Eye (tissue), 1 donor: ENCODE data around the gene SSR4.

ENCODE experiments used
- DNase-seq: peaks from one replicate; pipeline ENCODE4 v3.0.0-alpha.2; 2015

Gene SSR4

DNA sequence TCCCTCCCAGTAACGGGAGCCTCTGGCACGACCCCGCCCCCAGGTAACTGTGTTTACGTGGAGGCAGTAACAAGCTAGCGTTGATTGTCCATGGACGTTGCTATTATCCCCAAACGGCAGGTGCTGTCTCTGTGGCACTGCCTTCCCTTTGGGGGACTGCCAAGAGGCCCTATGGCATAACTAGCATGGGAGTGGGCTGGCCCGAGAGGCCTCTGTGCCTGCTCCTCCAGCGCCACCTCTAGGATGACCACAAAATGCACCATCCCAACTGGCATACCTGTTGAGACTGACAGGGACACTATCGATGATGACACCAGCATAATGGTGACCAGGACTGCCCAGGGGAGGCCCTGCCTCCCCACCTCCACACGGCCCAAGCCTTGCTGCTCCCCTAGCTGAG, 12.2 kb upstream of the SSR4 start:
- no peak for DNase-seq

DNA sequence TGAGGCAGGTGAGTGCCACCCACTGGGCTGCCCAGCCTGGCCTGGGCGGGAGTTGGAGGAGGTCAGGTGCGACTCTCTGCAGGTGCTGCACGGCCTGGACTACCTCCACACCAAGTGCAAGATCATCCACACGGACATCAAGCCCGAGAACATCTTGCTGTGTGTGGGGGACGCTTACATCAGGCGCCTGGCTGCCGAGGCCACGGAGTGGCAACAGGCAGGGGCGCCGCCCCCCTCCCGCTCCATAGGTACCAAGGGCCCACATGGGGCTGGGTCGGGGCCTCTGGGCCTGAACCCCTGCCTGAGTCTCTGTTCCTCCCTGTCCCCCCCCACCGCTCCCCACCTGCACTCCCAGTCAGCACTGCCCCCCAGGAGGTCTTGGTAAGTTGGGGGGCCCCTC, 11.6 kb upstream of the SSR4 start:
- no peak for DNase-seq

DNA sequence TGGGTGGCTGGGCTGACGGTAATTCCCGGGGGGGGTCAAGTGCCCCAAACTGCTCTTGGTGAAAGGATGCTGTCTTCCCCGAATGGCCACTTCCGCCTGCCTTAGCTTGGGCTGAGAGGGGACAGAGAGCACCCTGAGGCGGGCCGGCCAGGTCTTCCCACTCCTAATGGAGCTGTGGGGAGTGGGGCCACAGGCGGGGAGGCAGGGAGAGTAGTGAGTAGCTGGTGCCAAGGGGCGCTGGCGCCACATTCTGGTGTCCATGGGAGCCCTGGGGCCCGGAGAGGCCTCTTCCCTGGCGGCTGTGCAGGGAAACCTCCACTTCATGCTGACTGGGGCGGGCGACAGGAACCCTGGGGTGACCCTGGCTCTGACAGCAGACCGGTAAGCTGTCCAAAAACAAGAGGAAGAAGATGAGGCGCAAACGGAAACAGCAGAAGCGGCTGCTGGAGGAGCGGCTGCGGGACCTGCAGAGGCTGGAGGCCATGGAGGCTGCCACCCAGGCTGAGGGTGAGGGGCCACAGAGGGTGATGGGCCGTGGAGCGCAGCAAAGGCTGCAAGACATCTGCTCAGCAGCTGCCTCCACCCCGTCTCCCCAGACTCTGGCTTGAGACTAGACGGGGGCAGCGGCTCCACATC, 11.0 kb upstream of the SSR4 start:
- DNase-seq: no peak

DNA sequence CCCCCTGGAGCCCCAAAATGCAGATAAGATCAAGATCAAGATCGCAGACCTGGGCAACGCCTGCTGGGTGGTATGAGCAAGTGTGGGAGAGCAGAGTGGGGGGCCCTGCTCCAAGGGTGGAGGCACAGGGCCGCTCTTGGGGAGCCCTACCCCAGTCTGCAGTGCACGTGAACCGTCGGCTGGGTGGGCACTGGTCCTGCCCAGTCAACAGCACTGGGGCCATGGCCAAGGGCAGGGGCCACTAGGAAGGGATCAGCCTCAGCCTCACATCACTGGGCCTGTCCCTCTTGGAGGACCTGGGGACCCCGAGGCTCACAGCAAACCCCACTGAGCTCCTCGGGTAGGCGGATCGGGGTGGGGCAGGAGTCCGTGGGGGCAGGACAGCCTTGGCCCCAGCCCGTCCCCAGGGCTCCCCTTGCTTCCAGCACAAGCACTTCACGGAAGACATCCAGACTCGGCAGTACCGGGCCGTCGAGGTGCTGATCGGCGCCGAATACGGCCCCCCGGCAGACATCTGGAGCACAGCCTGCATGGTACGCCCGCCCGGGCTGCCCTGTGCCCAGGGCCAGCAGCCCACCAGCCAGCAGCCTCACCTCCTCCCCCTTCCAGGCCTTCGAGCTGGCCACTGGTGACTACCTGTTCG, 10.0 kb upstream of the SSR4 start:
- DNase-seq: no peak

DNA sequence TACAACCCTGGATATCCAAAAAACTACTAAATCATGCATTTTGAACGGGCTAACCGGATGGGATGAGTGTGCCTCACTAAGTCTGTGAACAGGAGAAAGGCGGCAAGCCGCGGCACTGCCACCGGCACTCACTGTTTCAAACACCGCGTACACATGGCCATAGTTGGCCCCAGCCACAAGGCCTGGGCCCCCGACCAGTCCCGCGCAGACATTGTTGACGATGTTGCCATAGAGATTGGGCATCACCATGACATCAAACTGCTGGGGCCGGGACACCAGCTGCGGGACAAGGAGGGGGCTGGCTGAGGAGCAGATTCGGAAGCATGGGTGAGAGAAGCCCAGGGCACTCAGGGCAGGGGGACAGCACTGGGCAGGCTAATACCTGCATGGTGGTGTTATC, 7.8 kb upstream of the SSR4 start:
- no peak for DNase-seq

DNA sequence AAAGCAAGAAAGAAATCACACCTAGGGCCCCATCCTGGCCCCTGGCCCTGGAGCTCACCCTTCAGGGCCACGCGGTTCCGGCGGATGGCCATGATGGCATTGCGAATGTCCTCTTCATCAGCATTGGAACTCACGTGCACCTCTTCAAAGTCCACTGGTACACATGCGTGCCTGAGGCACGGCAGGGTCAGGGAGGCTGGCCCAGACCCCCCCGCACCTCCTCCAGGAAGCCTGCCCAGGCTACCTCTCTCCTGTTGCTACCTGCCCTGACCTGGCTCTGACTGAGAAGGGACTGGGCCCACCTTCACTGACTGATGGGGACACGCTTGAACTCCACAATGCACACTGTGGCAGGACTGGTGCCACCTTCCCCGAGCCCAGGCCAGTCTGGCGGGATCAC, 4.8 kb upstream of the SSR4 start:
- no peak for DNase-seq

DNA sequence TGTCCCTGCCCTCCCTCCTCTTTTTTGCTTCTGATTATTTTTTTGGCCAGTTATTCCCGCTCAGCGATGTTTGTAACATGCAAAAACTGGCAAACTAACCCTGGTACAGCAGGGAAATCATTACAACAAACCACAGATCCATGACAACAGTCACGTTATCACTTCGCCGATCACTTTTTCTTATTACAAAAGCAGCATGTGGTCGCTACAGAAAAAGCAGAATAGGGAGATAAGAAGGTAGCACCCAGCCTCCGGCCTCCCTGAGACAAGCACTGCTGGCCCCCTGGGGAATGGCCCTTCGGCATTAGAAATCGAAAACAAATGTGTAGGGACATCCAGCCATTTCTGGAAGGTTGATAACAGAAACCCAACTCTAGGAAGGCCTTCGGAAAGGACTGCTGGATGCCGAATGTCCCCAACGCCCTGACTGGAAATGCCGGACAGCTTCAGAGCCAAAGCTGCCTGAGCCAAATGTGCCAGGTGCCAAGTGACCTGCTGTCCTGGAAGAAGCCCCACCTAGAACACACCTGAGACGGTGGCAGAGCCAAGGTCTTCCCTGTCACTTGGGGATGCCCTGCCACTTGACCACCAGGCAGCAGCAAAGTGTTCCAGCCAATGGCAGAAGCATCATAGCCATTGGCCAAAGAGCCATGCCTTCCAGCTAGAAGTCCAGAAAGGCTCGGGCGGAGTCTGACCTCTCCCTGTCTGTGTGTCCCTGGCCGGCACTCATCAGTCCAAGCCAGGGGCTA, 3.2 kb upstream of the SSR4 start:
- DNase-seq: no peak

DNA sequence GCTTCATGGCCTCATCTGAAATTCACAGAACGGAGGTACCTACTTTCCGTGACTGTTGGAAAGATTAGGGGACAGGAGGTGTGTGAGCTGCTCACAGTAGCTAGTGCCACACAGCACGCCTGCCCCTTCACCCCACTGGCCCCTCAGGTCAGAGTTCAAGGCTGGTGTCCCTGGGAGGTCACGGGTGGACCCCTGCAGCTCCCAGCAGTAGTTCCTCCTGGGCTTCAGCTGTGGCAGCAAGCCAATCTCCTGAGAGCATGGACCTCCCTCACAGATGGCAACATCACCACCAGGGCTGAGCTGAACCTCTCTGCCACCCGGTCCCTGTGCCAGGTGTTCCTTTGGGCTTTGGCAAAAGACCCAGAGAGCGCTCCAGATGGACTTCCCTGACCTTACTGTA, 2.1 kb upstream of the SSR4 start:
- DNase-seq: no peak

DNA sequence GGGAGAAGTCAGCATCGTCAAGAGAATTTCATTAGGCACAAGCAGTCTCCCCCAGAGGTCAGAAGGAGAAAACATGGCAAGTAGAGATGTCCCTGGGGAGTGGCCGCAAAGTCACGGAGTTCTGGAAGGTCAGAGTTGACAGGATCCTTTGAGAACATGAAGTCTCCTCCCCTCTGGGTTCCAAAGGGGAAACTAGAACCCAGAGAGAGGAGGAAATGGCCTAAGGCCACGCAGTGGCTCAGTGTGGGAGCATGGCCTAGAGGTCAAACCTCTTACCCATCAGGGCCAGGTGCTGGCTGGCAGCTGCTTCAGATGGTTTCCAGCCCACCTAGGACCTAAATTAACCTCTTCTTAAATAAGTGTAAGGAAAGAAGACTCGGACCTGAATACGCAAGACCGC, 1.2 kb upstream of the SSR4 start:
- DNase-seq: no peak

DNA sequence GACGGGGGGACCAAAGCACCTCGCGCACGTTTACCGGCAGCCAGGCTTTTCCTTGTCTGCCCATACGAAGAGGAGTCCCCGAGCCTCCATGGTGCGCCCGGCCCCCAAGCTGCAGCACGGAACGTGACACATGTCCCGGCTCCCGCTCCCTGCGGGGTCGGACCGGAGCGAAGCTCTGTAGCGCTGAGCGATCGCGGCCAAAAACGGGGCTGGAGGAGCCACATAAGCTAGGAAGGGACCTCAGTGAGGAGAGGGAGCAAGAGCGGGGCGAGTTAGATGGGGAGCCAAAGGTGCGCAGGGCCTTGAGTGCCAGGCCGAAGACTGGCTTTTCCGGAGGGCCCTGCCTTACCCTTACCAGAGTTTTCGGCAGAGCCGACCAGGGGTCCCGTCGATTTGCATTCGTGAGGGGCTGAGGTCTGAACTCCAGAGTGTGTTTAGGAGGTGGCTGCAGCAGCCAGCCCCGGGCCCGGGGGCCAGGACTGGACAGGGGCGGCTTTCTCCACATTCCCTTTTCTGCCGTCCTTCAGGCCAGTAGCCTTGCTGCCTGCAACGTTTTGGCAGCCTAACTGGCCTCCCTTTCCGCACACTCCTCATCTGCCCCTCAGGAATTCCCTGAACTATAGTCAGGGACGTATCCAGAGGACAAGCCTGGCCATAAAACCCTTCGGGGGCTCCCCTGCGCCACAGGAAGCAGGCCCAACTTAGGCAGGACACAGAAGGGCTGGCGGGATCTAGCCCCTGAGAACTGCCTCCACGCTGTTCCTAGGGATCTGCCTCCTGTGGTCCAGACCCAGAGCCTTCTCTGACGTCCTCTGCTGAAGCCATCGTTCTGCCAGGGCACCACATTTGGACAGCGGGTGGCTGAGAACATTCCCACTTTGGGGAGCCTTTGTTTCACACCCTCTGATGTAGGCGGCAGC, 689 bp downstream of the SSR4 start:
- DNase-seq: no peak

DNA sequence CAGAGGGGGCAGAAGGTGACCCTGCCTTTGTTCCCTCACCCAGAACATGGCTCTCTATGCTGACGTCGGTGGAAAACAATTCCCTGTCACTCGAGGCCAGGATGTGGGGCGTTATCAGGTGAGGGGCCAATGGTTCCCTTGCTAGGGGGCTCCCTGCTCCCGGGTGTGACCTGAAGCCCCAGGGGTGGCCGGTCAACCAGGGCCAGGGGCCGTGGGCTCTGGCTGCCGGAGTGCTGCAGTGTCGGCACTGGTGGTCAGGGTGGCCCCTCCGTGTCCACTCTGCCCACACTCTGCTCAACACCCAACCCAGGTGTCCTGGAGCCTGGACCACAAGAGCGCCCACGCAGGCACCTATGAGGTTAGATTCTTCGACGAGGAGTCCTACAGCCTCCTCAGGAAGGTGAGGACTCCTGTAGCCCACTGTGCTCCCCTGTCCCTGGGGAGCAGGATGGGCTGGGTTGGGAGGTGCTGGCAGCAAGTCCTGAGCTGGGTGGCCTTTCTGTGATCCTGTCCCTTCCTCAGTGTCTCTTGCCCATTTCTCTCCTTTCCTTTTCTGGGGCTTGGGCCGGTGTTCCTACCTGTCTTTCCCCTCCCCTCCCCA, 3.0 kb downstream of the SSR4 start:
- DNase-seq: no peak

DNA sequence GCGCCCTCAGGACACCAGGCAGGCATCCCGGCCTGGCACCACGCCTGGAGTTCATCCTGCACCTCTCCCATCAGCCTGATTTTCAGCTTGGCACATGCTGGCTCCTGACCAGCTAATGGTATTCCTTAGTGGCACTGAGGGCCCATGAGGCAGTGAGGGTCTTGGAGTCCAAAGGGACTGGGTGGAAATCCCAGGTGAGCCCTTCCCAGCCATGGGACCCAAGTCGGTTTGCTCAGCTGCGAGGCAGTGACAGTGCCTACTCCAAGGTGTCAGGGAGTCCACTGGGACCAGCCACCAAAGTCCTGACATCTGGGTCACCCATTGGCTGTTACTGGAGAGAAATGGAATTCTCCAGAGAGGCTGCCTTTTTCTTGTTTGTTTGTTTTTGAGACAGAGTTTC, 4.9 kb downstream of the SSR4 start:
- DNase-seq: no peak

DNA sequence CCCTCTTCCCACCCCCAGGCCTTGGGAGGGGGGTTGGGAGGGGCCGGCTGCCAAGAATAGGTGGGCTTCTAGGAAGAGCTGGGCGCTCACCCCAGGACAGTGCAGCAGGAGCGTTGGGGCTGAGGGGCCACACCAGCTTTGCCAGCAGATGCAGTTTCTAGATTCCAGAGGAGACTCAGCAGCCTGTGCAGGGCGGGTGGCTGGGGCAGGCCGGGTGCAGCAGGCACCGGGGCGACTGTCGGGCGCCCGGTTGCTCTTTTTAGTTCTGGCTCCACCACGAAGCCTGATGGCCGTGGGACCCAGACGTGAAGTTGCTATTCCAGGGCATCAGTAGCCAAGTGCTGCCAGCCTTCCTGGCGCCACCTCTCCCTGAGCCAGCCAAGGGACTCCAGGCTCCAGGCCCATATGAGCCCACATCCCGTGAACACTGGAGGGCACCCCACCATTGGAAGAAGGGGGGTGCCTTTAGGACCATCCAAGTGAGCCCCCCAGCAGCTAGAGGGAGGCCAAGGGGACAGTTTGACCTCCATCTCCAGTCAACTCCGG, 5.8 kb downstream of the SSR4 start:
- no peak for DNase-seq

DNA sequence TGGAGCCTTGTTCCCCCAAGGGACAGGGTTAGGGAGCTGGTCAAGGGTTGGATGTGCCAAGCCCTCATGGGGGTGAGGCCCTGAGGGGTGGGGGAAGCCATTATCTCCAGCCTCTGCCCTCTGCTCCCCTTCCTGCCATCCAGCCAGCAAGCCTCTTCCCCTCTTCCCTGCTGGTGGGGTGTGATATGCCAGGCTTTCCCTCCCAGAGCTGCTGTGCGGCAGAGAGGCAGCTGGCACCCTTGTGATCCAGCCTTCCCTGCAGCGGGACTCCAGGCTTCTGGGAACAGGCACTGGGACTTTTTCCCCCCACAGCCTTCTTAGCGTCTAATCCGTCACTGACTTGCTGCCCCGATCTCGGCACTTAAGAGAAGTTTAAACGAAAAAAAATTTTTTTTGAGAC, 6.3 kb downstream of the SSR4 start:
- DNase-seq: no peak

DNA sequence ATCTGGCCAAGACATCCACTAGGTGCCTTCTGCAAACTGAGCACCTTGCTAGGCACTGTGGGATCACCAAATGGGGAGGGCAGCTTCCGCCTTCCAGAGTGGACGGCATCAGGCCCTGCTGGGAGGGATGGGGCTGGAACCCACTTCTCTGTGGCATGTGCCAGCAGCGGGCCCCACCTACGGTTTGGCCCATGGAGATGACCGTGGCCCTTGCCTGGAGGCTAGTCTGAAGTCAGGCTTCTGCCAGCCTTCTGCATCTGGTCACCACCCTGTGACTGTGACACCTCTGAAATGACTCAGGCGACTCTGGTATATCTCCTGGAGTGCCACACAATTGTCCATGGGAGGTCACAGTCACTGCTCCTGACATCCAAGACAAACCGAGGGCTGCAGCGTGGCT, 7.2 kb downstream of the SSR4 start:
- DNase-seq: no peak

DNA sequence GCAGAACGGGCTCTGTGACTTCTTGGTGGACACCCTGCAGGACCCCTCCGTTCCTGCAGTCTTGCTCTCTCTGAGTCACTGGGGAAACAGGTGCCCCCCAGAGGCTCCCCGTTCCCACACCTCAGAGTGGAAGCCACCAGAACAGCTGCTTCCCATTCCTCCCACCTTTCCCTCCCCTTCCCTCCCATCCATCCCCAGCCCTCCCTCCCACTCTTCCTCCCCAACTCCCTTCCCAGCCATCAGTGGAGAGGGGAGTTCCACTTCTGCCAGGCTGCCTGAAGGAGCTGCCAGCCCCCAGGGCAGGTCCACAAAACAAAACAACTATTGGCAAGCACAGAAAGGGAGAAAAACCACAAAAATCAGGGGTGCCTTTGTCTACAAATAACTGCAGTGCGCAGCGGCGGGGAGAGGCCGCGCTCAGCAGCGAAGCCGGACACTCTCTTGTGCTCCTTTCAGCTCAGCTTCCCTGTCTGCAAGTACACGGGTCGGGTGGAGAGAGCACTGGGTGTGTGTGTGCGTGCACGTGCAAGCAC, 8.1 kb downstream of the SSR4 start:
- DNase-seq: no peak

DNA sequence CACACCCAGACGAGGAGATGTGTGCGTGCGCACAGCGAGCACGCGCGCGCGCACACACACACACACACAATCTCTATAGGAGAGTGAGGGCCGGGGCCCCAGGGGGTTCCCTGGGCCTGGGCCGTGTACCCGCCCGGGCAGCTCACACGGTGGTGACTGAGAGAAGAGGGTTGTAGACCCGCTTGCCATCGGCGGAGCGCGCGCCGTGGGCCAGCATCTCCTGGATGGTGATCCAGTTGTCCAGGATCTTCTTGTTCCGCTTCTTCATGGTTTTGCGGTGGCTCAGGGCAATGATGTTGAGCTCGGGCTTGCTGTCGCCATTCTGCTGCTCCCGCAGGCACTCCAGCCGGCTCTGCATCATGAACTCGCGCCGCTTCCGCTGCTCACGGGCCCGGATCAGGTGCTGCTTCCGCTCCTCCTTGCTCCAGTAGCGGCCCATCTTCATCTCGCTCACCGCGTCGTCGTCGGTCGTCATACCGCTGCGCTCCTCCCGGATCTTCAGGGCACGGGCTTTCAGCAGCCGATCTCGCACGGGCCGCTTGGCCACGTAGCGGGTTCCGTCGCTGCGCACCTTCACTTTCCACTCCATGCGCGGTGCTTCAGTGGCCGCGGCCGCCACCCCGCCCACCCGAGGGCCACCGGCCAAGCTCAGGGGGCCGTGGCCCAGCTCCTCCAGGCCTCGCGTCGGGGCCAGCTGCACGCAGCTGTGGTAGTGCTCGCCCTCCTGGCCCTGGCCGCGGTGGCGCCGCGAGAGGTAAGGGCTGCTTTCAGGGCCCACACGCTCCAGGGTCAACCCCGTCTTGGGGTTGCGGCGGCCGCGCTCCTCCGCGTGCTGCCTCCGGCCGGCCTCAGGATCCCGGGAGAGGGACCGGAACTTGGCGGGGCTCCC, 9.0 kb downstream of the SSR4 start:
- DNase-seq: no peak

DNA sequence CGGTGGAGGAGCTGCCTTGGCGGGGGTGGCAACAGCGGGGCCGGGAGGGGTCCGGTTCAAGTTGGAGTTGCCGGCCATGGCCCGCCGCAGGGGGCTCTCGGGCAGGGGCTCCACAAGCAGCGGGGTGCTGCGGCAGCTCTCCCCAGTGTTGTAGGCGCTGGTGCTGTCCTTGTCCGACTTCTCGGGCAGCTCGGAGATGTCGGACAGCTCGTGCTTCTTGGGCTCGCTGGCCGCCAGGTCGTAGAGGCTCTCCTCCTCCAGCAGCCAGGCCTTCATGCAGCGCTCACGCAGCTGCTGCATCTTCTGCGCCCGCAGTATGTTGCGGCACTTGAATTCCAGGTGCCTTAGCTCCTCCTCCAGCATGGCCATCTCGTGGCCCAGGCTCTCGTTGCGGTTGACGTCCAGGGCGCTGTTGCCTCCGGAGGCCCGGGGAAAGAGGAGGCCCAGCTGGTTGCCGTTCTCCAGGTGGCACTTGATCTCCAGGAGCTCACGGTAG, 9.7 kb downstream of the SSR4 start:
- no peak for DNase-seq

DNA sequence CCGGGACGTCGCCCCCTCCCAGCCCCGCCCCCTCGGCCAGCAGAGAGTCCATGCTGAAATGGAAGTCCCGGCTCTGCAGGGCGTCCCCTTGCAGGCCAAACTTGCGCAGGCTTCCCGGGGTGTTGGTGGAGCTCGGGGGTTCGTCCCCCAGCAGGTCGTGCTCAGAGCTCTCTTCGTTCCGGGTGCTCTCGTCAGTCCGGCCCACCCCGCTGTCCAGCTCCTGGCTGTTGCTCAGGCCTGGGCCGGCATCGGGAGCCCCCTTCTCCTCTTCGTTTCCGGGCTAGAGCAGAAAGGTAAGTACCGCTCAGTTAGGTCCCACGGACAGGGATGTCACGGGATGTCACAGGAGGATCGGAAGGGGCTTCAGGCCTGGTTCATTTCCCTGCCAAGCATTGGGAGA, 10.2 kb downstream of the SSR4 start:
- no peak for DNase-seq

DNA sequence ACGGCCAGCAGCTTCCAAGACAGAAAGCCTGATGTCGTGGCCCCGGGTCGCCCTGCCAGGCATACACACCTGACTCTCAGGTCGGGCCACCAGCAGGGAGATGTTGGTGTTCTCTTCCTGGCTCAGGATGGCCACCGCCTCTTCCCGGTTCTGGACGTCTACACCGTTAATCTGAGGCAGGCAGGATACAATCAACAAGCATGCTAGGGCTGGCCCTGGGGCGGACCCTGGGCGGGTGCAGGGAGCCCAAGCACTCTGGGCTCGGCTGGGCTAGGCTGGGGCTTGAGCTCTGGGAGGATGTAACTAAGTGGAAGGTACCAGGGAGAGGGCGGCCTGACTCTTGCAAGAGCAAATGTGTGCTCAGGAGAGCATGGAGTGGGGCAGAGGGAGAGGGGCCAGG, 11.0 kb downstream of the SSR4 start:
- DNase-seq: no peak

DNA sequence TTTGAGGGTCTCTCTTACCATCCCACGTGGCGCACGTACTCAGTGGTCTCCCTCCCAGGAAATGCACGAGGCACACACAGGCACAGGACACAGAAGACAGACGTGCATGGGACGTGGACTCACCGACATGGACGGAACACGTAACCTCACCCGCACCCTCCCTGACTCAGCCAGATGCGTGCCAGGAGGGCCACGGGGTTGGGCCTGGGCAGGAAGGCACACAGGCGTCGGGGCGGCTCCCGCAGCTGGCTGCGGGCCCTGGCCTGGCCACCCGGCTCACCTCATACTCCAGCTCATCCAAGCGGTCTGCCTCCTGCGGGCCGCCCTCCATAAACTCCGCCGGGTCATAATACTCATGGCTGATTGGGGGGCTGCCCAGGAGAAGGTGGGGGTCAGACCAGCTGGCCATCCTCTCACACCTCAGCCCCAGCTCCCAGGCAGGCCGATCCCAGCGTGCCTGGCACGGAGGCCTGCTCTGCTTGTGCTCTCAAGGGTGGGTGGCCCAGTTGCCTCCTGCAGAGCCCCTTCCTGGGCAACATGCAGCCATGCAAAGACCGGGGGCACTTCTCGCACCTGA, 12.6 kb downstream of the SSR4 start:
- no peak for DNase-seq
